HG02943 (cell line): Measurements from ENCODE around the gene PHF12.
"Not testable (repeated sequence)": the region's sequence is repeated elsewhere in the genome, so short reads cannot be mapped to it uniquely, and the experiment has no call there.

Source experiments
- ATAC-seq: cut with Tn5 transposase; IDR thresholded peaks from one replicate; pipeline ENCODE4 v1.9.1; 2021; ENCODE audit warnings: mild to moderate bottlenecking, low read depth, moderate library complexity; ENCODE audit not compliant: unreplicated experiment

Gene PHF12

GRCh38 chr17:28888832-28889231 lies 62.5 kb downstream of the PHF12 start:
- no peak for ATAC-seq

GRCh38 chr17:28887871-28888471 lies 63.3 kb downstream of the PHF12 start:
- no peak for ATAC-seq

- no peak for ATAC-seq
These were observed 65.4 kb downstream of the PHF12 start for GRCh38 chr17:28885951-28886350.

GRCh38 chr17:28885363-28885762 lies 66.0 kb downstream of the PHF12 start:
- no peak for ATAC-seq

- no peak for ATAC-seq
These were observed 67.2 kb downstream of the PHF12 start for GRCh38 chr17:28883967-28884702.

- no peak for ATAC-seq
These were observed 69.0 kb downstream of the PHF12 start for GRCh38 chr17:28882154-28882895.

- no peak for ATAC-seq
These were observed 69.7 kb downstream of the PHF12 start for GRCh38 chr17:28881533-28882056.

- no peak for ATAC-seq
These were observed 70.8 kb downstream of the PHF12 start for GRCh38 chr17:28880572-28880945.

GRCh38 chr17:28879886-28880571 lies 71.3 kb downstream of the PHF12 start:
- ATAC-seq: no peak

- no peak for ATAC-seq
These were observed 72.3 kb downstream of the PHF12 start for GRCh38 chr17:28878981-28879380.

GRCh38 chr17:28878158-28878910 lies 73.0 kb downstream of the PHF12 start:
- ATAC-seq: no peak

- ATAC-seq: not testable (repeated sequence)
These were observed 74.1 kb downstream of the PHF12 start for GRCh38 chr17:28877150-28877711.

- no peak for ATAC-seq
These were observed 75.3 kb downstream of the PHF12 start for GRCh38 chr17:28875848-28876550.

- ATAC-seq: no peak
These were observed 76.6 kb downstream of the PHF12 start for GRCh38 chr17:28874750-28875149.

GRCh38 chr17:28873839-28874238 lies 77.5 kb downstream of the PHF12 start:
- ATAC-seq: no peak

GRCh38 chr17:28871056-28871579 lies 80.2 kb downstream of the PHF12 start:
- ATAC-seq: peak; percentile 77

- no peak for ATAC-seq
These were observed 84.0 kb downstream of the PHF12 start for GRCh38 chr17:28867276-28867675.

- ATAC-seq: no peak
These were observed 85.2 kb downstream of the PHF12 start for GRCh38 chr17:28865946-28866752.
